ENCODE results near the gene CALML4.
"Not testable (repeated sequence)": the region's sequence is repeated elsewhere in the genome, so short reads cannot be mapped to it uniquely, and the experiment has no call there.

The CALML4 gene

GRCh38 chr15:68204776-68205557, at the start of gene CALML4:
TSS of gene CALML4 (minus strand) at chr15:68205332. CDS start at chr15:68205247, 85 bp downstream.
- DNase-seq = no peak

GRCh38 chr15:68252925-68253534, 47.9 kb upstream of the CALML4 start:
- DNase-seq = no peak

GRCh38 chr15:68249058-68249713, 44.1 kb upstream of the CALML4 start:
- DNase-seq = no peak

- DNase-seq = no peak
Observed at GRCh38 chr15:68244235-68244634, 39.1 kb upstream of the CALML4 start.

GRCh38 chr15:68241088-68241935, 36.2 kb upstream of the CALML4 start:
- no peak for DNase-seq

GRCh38 chr15:68239025-68239424, 33.9 kb upstream of the CALML4 start:
- DNase-seq = no peak

- no peak for DNase-seq
Observed at GRCh38 chr15:68235022-68235421, 29.9 kb upstream of the CALML4 start.

- not testable (repeated sequence) for DNase-seq
Observed at GRCh38 chr15:68234520-68234919, 29.4 kb upstream of the CALML4 start.

GRCh38 chr15:68234060-68234459, 28.9 kb upstream of the CALML4 start:
- DNase-seq = no peak

GRCh38 chr15:68232937-68233336, 27.8 kb upstream of the CALML4 start:
- no peak for DNase-seq

GRCh38 chr15:68232449-68232848, 27.3 kb upstream of the CALML4 start:
- DNase-seq = no peak

- no peak for DNase-seq
Observed at GRCh38 chr15:68231102-68231818, 26.1 kb upstream of the CALML4 start.

- no peak for DNase-seq
Observed at GRCh38 chr15:68230157-68231100, 25.3 kb upstream of the CALML4 start.

GRCh38 chr15:68229386-68230156, 24.4 kb upstream of the CALML4 start, which contains the start of gene CLN6:
TSS of gene CLN6 (minus strand) at chr15:68229728. CDS start at chr15:68229584, 144 bp downstream.
- peak; percentile 84 for DNase-seq

- no peak for DNase-seq
Observed at GRCh38 chr15:68228971-68229385, 23.8 kb upstream of the CALML4 start.

GRCh38 chr15:68228143-68228970, 23.2 kb upstream of the CALML4 start:
- no peak for DNase-seq

GRCh38 chr15:68227643-68228142, 22.6 kb upstream of the CALML4 start:
- DNase-seq = no peak

- not testable (repeated sequence) for DNase-seq
Observed at GRCh38 chr15:68225442-68225841, 20.3 kb upstream of the CALML4 start.

Measured in stimulated activated CD8-positive, alpha-beta memory T cell treated with anti-CD3 and anti-CD28 coated beads, Interleukin-4, amount 100 ng/mL, for 48 hours (primary cell).